HG03025 (cell line): ENCODE data around the gene STRN4.

Experiments
- ATAC-seq: cut with Tn5 transposase; IDR thresholded peaks from one replicate; pipeline ENCODE4 v1.9.1; 2021; ENCODE audit warnings: mild to moderate bottlenecking, moderate library complexity; ENCODE audit not compliant: unreplicated experiment, low FRiP score

The STRN4 gene

GRCh38 chr19:46744005-46744691, 2.1 kb downstream of the STRN4 start:
- no peak for ATAC-seq

- ATAC-seq = no peak
These were observed 3.2 kb downstream of the STRN4 start for GRCh38 chr19:46742926-46743480.

- no peak for ATAC-seq
These were observed 4.8 kb downstream of the STRN4 start for GRCh38 chr19:46741447-46741846.

- ATAC-seq = no peak
These were observed 6.9 kb downstream of the STRN4 start for GRCh38 chr19:46739290-46739771.

GRCh38 chr19:46737761-46738171, 8.5 kb downstream of the STRN4 start:
- ATAC-seq = no peak

GRCh38 chr19:46737298-46737654, 9.0 kb downstream of the STRN4 start:
- ATAC-seq = no peak

- ATAC-seq = no peak
These were observed 9.5 kb downstream of the STRN4 start for GRCh38 chr19:46736531-46737297.

GRCh38 chr19:46733690-46734292, 12.5 kb downstream of the STRN4 start:
- ATAC-seq = no peak

- ATAC-seq = no peak
These were observed 13.1 kb downstream of the STRN4 start for GRCh38 chr19:46732966-46733689.

- ATAC-seq = no peak
These were observed 13.9 kb downstream of the STRN4 start for GRCh38 chr19:46732172-46732938.

- ATAC-seq = no peak
These were observed 14.7 kb downstream of the STRN4 start for GRCh38 chr19:46731584-46731983.

- no peak for ATAC-seq
These were observed 15.2 kb downstream of the STRN4 start for GRCh38 chr19:46731007-46731501.

GRCh38 chr19:46730595-46730994, 15.7 kb downstream of the STRN4 start:
- no peak for ATAC-seq

GRCh38 chr19:46730187-46730586, 16.1 kb downstream of the STRN4 start:
- ATAC-seq = no peak

GRCh38 chr19:46729696-46730095, 16.6 kb downstream of the STRN4 start:
- ATAC-seq = no peak

GRCh38 chr19:46728693-46729339, 17.4 kb downstream of the STRN4 start:
- no peak for ATAC-seq

- no peak for ATAC-seq
These were observed 18.0 kb downstream of the STRN4 start for GRCh38 chr19:46728208-46728607.

- ATAC-seq = no peak
These were observed 18.5 kb downstream of the STRN4 start for GRCh38 chr19:46727757-46728156.

GRCh38 chr19:46726971-46727501, 19.2 kb downstream of the STRN4 start:
- no peak for ATAC-seq
